Pulmonary artery endothelial cell (primary cell): ENCODE measurements around the gene GIT2. TPM values are rescaled to one million over a fixed set of nuclear protein-coding genes. Genes with fewer than 3 reads are reported as not detected.
"Not testable (repeated sequence)": the region's sequence is repeated elsewhere in the genome, so short reads cannot be mapped to it uniquely, and the experiment has no call there.

Experiments used
- DNase-seq: peaks from one replicate; pipeline ENCODE4 v3.0.0-alpha.2; 2011; ENCODE audit warnings: low read depth, low spot score
- total RNA-seq: library from RNA; depleted of rRNA; stranded (reverse); fragments of >200 nt; gene quantifications from 2 replicates; pipeline ENCODE4 v1.2.3, GENCODE V29; 2014

GIT2 gene
- total RNA-seq, 1 donor from 2014 or later: 41.9 TPM

GRCh38 chr12:110005319-110005973 is 9.3 kb upstream of the GIT2 start:
- no peak for DNase-seq

- no peak for DNase-seq
Observed at GRCh38 chr12:110004598-110004997, 8.4 kb upstream of the GIT2 start.

- DNase-seq: no peak
Observed at GRCh38 chr12:110002676-110003515, 6.7 kb upstream of the GIT2 start.

GRCh38 chr12:110001596-110001995 is 5.4 kb upstream of the GIT2 start:
- DNase-seq: no peak

GRCh38 chr12:109999983-110000505 is 3.9 kb upstream of the GIT2 start:
- no peak for DNase-seq

- no peak for DNase-seq
Observed at GRCh38 chr12:109999649-109999971, 3.4 kb upstream of the GIT2 start.

- peak; percentile 86 for DNase-seq
Observed at GRCh38 chr12:109998904-109999648, 2.9 kb upstream of the GIT2 start, which contains the start of gene ANKRD13A. ANKRD13A (plus strand) TSS chr12:109999430; CDS start chr12:109999689, 259 bp downstream.

GRCh38 chr12:109998241-109998903 is 2.2 kb upstream of the GIT2 start:
- no peak for DNase-seq

- no peak for DNase-seq
Observed at GRCh38 chr12:109997393-109997792, 1.2 kb upstream of the GIT2 start.

GRCh38 chr12:109996483-109996853 is 300 bp upstream of the GIT2 start:
- no peak for DNase-seq

- no peak for DNase-seq
Observed at GRCh38 chr12:109995361-109995685, 845 bp downstream of the GIT2 start.

GRCh38 chr12:109994401-109995175 is 1.6 kb downstream of the GIT2 start:
- DNase-seq: no peak

- DNase-seq: no peak
Observed at GRCh38 chr12:109993091-109993490, 3.1 kb downstream of the GIT2 start.

GRCh38 chr12:109991586-109991985 is 4.6 kb downstream of the GIT2 start:
- DNase-seq: no peak

- DNase-seq: no peak
Observed at GRCh38 chr12:109989380-109989779, 6.8 kb downstream of the GIT2 start.

- DNase-seq: peak; percentile 29
Observed at GRCh38 chr12:109988903-109989302, 7.3 kb downstream of the GIT2 start.

- no peak for DNase-seq
Observed at GRCh38 chr12:109988274-109988673, 7.9 kb downstream of the GIT2 start.

- DNase-seq: no peak
Observed at GRCh38 chr12:109987615-109988014, 8.6 kb downstream of the GIT2 start.

- not testable (repeated sequence) for DNase-seq
Observed at GRCh38 chr12:109986236-109986635, 9.9 kb downstream of the GIT2 start.

GRCh38 chr12:109983432-109984142 is 12.6 kb downstream of the GIT2 start:
- DNase-seq: no peak
